GM12892 (cell line): ENCODE results near the gene FAM107A.

ENCODE experiments used
- POLR2A ChIP-seq: IDR thresholded peaks from 2 replicates; pipeline ENCODE4 v1.6.1; 2011; ENCODE audit warnings: low read depth, low read length, control low read depth
- POLR2AphosphoS5 ChIP-seq: IDR thresholded peaks from 2 replicates; pipeline ENCODE4 v1.6.1; 2011; ENCODE audit warnings: low read depth, low read length, control low read depth

- TF ChIP-seq POLR2A (no peak), POLR2AphosphoS5 (no peak)
Observed at GRCh38 chr3:58528629-58529028, 48.6 kb downstream of the FAM107A start.
